Glutamatergic neuron (in vitro differentiated cells): ENCODE results near the gene DGKI. TPM values are rescaled to one million over a fixed set of nuclear protein-coding genes. Genes with fewer than 3 reads are reported as not detected.
A peak's percentile ranks its signal among the peaks of the same experiment; 100 is the strongest.

Experiments used
- DNase-seq: peaks from one replicate; pipeline ENCODE4 v3.0.0; 2022
- H3K27ac Mint-ChIP-seq: one replicate; pipeline ENCODE4 v1.8.0; 2020; ENCODE audit warnings: mild to moderate bottlenecking, mixed read lengths, inconsistent platforms; ENCODE audit not compliant: unreplicated experiment
- H3K27me3 Mint-ChIP-seq: one replicate; pipeline ENCODE4 v1.8.0; 2020; ENCODE audit warnings: mild to moderate bottlenecking, moderate library complexity, mixed read lengths, inconsistent platforms; ENCODE audit not compliant: unreplicated experiment
- H3K36me3 Mint-ChIP-seq: one replicate; pipeline ENCODE4 v1.8.0; 2020; ENCODE audit warnings: mild to moderate bottlenecking, mixed read lengths, inconsistent platforms; ENCODE audit not compliant: unreplicated experiment
- H3K4me1 Mint-ChIP-seq: one replicate; pipeline ENCODE4 v1.8.0; 2020; ENCODE audit warnings: mild to moderate bottlenecking, low read depth, mixed read lengths, inconsistent platforms; ENCODE audit not compliant: unreplicated experiment
- H3K4me3 Mint-ChIP-seq: one replicate; pipeline ENCODE4 v1.8.0; 2020; ENCODE audit warnings: mild to moderate bottlenecking, mixed read lengths, inconsistent platforms; ENCODE audit not compliant: unreplicated experiment
- H3K9me3 Mint-ChIP-seq: one replicate; pipeline ENCODE4 v1.8.0; 2020; ENCODE audit warnings: mild to moderate bottlenecking, moderate library complexity, mixed read lengths, inconsistent platforms; ENCODE audit not compliant: unreplicated experiment
- total RNA-seq: library from RNA; stranded (reverse); fragmentation: NEBNext Ultra II Directional; extraction: Animal tissue kit (Norgen Biotek cat#: 25700); gene quantifications from one replicate; pipeline ENCODE4 v1.2.1, GENCODE V29; 2021; ENCODE audit not compliant: unreplicated experiment
- TF ChIP-seq, protein P1 (sequence below): fragments of 200-600 bp; sonication (generic); IDR thresholded peaks from one replicate; pipeline ENCODE4 v1.5.0; 2021; ENCODE audit not compliant: partially characterized antibody, unreplicated experiment

Gene DGKI
- total RNA-seq, 1 donor from 2014 or later: 19.4 TPM

- H3K36me3 Mint-ChIP-seq: no peaks in the 10 kb centered on the region
- H3K4me3 Mint-ChIP-seq: no peak overlapping the region
- TF ChIP-seq, protein P1, sequence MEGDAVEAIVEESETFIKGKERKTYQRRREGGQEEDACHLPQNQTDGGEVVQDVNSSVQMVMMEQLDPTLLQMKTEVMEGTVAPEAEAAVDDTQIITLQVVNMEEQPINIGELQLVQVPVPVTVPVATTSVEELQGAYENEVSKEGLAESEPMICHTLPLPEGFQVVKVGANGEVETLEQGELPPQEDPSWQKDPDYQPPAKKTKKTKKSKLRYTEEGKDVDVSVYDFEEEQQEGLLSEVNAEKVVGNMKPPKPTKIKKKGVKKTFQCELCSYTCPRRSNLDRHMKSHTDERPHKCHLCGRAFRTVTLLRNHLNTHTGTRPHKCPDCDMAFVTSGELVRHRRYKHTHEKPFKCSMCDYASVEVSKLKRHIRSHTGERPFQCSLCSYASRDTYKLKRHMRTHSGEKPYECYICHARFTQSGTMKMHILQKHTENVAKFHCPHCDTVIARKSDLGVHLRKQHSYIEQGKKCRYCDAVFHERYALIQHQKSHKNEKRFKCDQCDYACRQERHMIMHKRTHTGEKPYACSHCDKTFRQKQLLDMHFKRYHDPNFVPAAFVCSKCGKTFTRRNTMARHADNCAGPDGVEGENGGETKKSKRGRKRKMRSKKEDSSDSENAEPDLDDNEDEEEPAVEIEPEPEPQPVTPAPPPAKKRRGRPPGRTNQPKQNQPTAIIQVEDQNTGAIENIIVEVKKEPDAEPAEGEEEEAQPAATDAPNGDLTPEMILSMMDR: no peak
- no peaks in the 10 kb centered on the region for H3K27me3 Mint-ChIP-seq
- peaks cover 10% of the 10 kb centered on the region for H3K4me1 Mint-ChIP-seq
- no peak overlapping the region for H3K27ac Mint-ChIP-seq
- DNase-seq: peak; percentile 29
- H3K9me3 Mint-ChIP-seq: no peaks in the 10 kb centered on the region
Measured at GRCh38 chr7:137590756-137591305, 255.9 kb downstream of the DGKI start.

DNA sequence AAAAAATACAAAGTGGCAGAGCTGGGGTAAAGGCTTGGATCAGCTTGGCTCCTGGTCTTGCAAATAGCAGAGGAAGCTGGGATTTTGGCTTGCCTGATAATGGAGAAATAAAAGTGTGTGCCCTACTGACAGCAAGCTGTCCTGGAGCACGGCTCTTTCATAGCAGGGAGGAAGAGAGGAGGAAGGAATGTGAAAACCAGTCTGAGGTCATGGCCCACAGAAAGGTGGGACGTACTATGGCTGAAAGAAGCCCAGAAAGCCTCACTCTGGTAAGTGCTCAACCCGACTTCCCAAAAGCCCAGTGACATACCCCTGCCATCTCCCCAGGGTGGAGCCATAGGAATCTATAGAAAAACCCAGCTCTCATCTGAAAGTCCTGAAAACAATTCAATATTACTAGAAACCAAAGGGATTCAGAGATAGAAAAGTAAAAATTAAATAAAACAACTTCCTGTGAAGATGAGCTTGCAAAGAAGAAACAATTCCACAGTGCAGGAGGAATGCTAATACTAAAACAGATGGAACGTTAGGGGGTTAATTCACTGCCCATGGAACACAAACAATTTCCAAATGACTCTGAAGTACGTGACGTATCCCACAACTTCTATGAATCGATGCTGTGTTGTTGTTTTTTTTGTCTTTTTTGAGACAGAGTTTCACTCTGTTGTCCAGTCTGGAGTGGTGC lies 256.6 kb downstream of the DGKI start:
- peaks cover 8% of the 10 kb centered on the region for H3K4me1 Mint-ChIP-seq
- no peak overlapping the region for H3K4me3 Mint-ChIP-seq
- no peaks in the 10 kb centered on the region for H3K27me3 Mint-ChIP-seq
- H3K9me3 Mint-ChIP-seq: no peaks in the 10 kb centered on the region
- no peaks in the 10 kb centered on the region for H3K36me3 Mint-ChIP-seq
- no peak for DNase-seq
- TF ChIP-seq, protein P1: no peak
- H3K27ac Mint-ChIP-seq: no peak overlapping the region

DNA sequence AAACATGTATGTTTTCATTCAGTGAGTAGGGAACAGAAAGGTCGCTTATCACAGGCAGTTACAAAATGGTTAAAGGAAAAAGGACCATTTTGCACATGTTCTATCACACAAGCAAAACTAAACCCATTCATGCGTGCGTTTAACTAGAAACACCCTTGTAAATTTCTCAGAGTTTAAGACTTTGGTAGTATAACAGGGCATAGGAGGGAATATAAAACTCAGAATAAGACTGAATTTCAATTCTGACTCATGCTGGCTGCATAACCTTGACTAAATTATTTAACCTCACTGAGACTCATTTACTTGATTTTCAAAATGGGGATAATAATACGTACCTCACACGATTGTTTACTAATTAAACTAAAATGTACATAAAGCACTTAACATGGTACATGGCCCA lies 259.4 kb downstream of the DGKI start:
- Mint-ChIP-seq H3K36me3 (no peaks in the 10 kb centered on the region), H3K4me1 (peaks cover 8% of the 10 kb centered on the region), H3K4me3 (no peak overlapping the region), H3K27ac (no peak overlapping the region), H3K27me3 (no peaks in the 10 kb centered on the region), H3K9me3 (no peaks in the 10 kb centered on the region)
- TF ChIP-seq, protein P1: no peak
- no peak for DNase-seq

GRCh38 chr7:137585591-137585990 lies 261.2 kb downstream of the DGKI start:
- no peaks in the 10 kb centered on the region for H3K36me3 Mint-ChIP-seq
- H3K27ac Mint-ChIP-seq: no peak overlapping the region

GRCh38 chr7:137583172-137583571 lies 263.6 kb downstream of the DGKI start:
- DNase-seq: no peak
- H3K9me3 Mint-ChIP-seq: no peaks in the 10 kb centered on the region
- H3K36me3 Mint-ChIP-seq: no peaks in the 10 kb centered on the region
- H3K27ac Mint-ChIP-seq: no peak overlapping the region
- H3K4me1 Mint-ChIP-seq: no peaks in the 10 kb centered on the region
- H3K27me3 Mint-ChIP-seq: no peaks in the 10 kb centered on the region
- H3K4me3 Mint-ChIP-seq: no peak overlapping the region
- TF ChIP-seq, protein P1: no peak

More at GRCh38 chr7:137585591-137585990, 261.2 kb downstream of the DGKI start:
- H3K4me3 Mint-ChIP-seq: no peak overlapping the region
- TF ChIP-seq, protein P1: no peak
- H3K4me1 Mint-ChIP-seq: peaks cover 8% of the 10 kb centered on the region
- no peaks in the 10 kb centered on the region for H3K27me3 Mint-ChIP-seq
- H3K9me3 Mint-ChIP-seq: no peaks in the 10 kb centered on the region
- DNase-seq: no peak
